Adrenal gland (tissue), 12 donors: ENCODE measurements around the gene IMMP2L. TPM values are rescaled to one million over a fixed set of nuclear protein-coding genes. Genes with fewer than 3 reads are reported as not detected.

ENCODE experiments used
- DNase-seq, 7 donors: peaks; one replicate each; pipeline ENCODE4 v3.0.0-alpha.2; 2019 to 2020
- H3K27ac ChIP-seq, 5 donors: fragments of 200-600 bp; sonication (generic) in 4 of 5; 1 replicate in 3 of 5; 2 replicates in 2 of 5; pipeline versions ENCODE4 v1.5.1 to v1.8.0; 2016 to 2020; ENCODE audit warnings: mild to moderate bottlenecking in 1 of 5
- H3K27me3 ChIP-seq: fragments of 200-600 bp; 2 replicates; pipeline ENCODE4 v1.8.0; 2021
- H3K36me3 ChIP-seq, 2 donors: fragments of 200-600 bp; replicated peaks in 1 of 2; 1 replicate in 1 of 2; 2 replicates in 1 of 2; pipeline versions ENCODE4 v1.5.1 to v1.8.0; 2018 to 2022
- H3K4me1 ChIP-seq, 2 donors: fragments of 200-600 bp; replicated peaks in 1 of 2; 1 replicate in 1 of 2; 2 replicates in 1 of 2; pipeline versions ENCODE4 v1.5.1 to v1.8.0; 2018 to 2021
- H3K4me3 ChIP-seq, 4 donors: fragments of 200-600 bp; sonication (generic) in 3 of 4; one replicate each; pipeline ENCODE4 v1.5.1; 2016 to 2018
- H3K9me3 ChIP-seq, 3 donors: fragments of 200-600 bp; sonication (generic) in 1 of 3; replicated peaks in 1 of 3; 1 replicate in 2 of 3; 2 replicates in 1 of 3; pipeline versions ENCODE4 v1.5.1 to v1.8.0; 2016 to 2021
- CTCF ChIP-seq, 6 experiments: fragments of 450-650 bp in 4 of 6; fragments of 200-600 bp in 2 of 6; sonication (generic) in 1 of 6; IDR thresholded peaks; 1 replicate in 5 of 6; 2 replicates in 1 of 6; pipeline versions ENCODE4 v1.5.1 to v1.8.0; 2016 to 2021; ENCODE audit warnings: antibody characterized with exemption in 6 of 6, mild to moderate bottlenecking in 2 of 6, moderate library complexity in 1 of 6
- POLR2A ChIP-seq, 2 donors: fragments of 450-650 bp; IDR thresholded peaks; one replicate each; pipeline ENCODE4 v1.6.1; 2017; ENCODE audit warnings: antibody characterized with exemption in 2 of 2, mild to moderate bottlenecking in 2 of 2, moderate library complexity in 1 of 2
- WGBS, 4 donors: extraction: QIAGEN DNeasy Blood & Tissue Kit in 2 of 4; methylation state at CpG; one replicate each; pipeline versions ENCODE4 v1.1.5 to v1.1.7; 2013 to 2017; 5-methylcytosine and 5-hydroxymethylcytosine counted together
- intact Hi-C, 2 donors: fragments of 100-400 bp; cut with DNase I; formaldehyde crosslinking; loops; one replicate each; pipeline versions ENCODE4 v1.14.1 to v1.15.0; 2022 to 2023
- polyA plus RNA-seq, 3 donors: library from polyadenylated mRNA; stranded (reverse); fragments of 200-250 nt in 2 of 3; fragments of 350-450 nt in 1 of 3; fragmentation: Illumina TruSeq in 1 of 3; extraction: RNeasy Lipid Tissue Mini Kit (QIAGEN cat#74804) in 1 of 3; gene quantifications; one replicate each; pipeline ENCODE4 v1.2.3, GENCODE V29; 2013 to 2014
- total RNA-seq, 9 donors: library from RNA; depleted of rRNA in 4 of 9; stranded (reverse); fragments of >200 nt in 4 of 9; fragments of 120-200 nt in 1 of 9; fragmentation: NEBNext Ultra II Directional in 1 of 9; extraction: Animal tissue kit (Norgen Biotek cat#: 25700) in 1 of 9; gene quantifications; one replicate each; pipeline versions ENCODE4 v1.1.0 to v1.2.4, GENCODE V29; 2013 to 2023
- donor health status: healthy with polysubstance abuse.
- donor health status: Bipolar disorder and iron deficiency.
- donor health status: DM: yes; HTN: yes; CAD: no.
- donor health status: DM: no; HTN: no; CAD: no.
- donor health status: DM: no; HTN: no; CAD: no.
- donor health status: DM: yes; HTN: yes; CAD: no.

The IMMP2L gene
- total and polyA plus RNA-seq, 12 donors = 13.4 to 34.1 (median 25.3) TPM

- H3K27ac ChIP-seq = no peak overlapping the region
- intact Hi-C loops = loop anchor here in 1 of 2 donors (10.0 kb wide), 1 partner anchor 110 kb away; no protein-coding TSS in a partner anchor
- no peaks in the 10 kb centered on the region for H3K9me3 ChIP-seq
- H3K27me3 ChIP-seq = no peaks in the 10 kb centered on the region
- peak in 1 of 7 donors; percentile 9 for DNase-seq
- H3K4me3 ChIP-seq = peak overlapping the region in 1 of 4 donors; percentile 13
- H3K36me3 ChIP-seq = no peaks in the 10 kb centered on the region
- TF ChIP-seq CTCF (IDR thresholded peaks at IDR 0.05) (no peak), POLR2A (IDR thresholded peaks at IDR 0.05) (no peak)
- WGBS, 4 donors = 15 to 27% (median 17%) methylated on average over 2 of the region's 2 CpGs
- H3K4me1 ChIP-seq = peaks cover 0 to 6% of the 10 kb centered on the region in 2 donors
Measured at GRCh38 chr7:111224354-111225231, 337.7 kb downstream of the IMMP2L start.

- TF ChIP-seq CTCF (IDR thresholded peaks at IDR 0.05) (no peak), POLR2A (IDR thresholded peaks at IDR 0.05) (no peak)
- intact Hi-C loops = loop anchor here in 1 of 2 donors (10.0 kb wide), 1 partner anchor 109 kb away; no protein-coding TSS in a partner anchor
- H3K36me3 ChIP-seq = no peaks in the 10 kb centered on the region
- H3K4me3 ChIP-seq = no peak overlapping the region
- peaks cover 0 to 6% of the 10 kb centered on the region in 2 donors for H3K4me1 ChIP-seq
- no peaks in the 10 kb centered on the region for H3K9me3 ChIP-seq
- 57 to 74% (median 64%) methylated on average over 2 of the region's 2 CpGs for WGBS, 4 donors
- H3K27me3 ChIP-seq = no peaks in the 10 kb centered on the region
- DNase-seq = no peak
- H3K27ac ChIP-seq = no peak overlapping the region
Measured at GRCh38 chr7:111223802-111224253, 338.5 kb downstream of the IMMP2L start.

- no peak for DNase-seq
- TF ChIP-seq CTCF (IDR thresholded peaks at IDR 0.05) = no peak
- TF ChIP-seq POLR2A (IDR thresholded peaks at IDR 0.05) = no peak
- Histone ChIP-seq H3K36me3 (no peaks in the 10 kb centered on the region), H3K4me3 (no peak overlapping the region), H3K4me1 (no peaks in the 10 kb centered on the region), H3K27ac (no peak overlapping the region), H3K9me3 (no peaks in the 10 kb centered on the region), H3K27me3 (no peaks in the 10 kb centered on the region)
- intact Hi-C loops = no loop called here
Measured at GRCh38 chr7:111215550-111215949, 346.7 kb downstream of the IMMP2L start.

- DNase-seq = no peak
- H3K9me3 ChIP-seq = no peaks in the 10 kb centered on the region
- no peaks in the 10 kb centered on the region for H3K27me3 ChIP-seq
- no peaks in the 10 kb centered on the region for H3K36me3 ChIP-seq
- H3K27ac ChIP-seq = no peak overlapping the region
- no peak overlapping the region for H3K4me3 ChIP-seq
- no peaks in the 10 kb centered on the region for H3K4me1 ChIP-seq
- WGBS, 4 donors = 91 to 97% (median 97%) methylated on average over 3 to 11 of the region's 11 CpGs
- TF ChIP-seq POLR2A (IDR thresholded peaks at IDR 0.05) (no peak), CTCF (IDR thresholded peaks at IDR 0.05) (no peak)
- intact Hi-C loops = no loop called here
Measured at GRCh38 chr7:111212857-111213523, 349.3 kb downstream of the IMMP2L start.
